GM18517 (cell line): ENCODE results near the gene MEP1A.
"Not testable (repeated sequence)": the region's sequence is repeated elsewhere in the genome, so short reads cannot be mapped to it uniquely, and the experiment has no call there.

Experiments used
- ATAC-seq: cut with Tn5 transposase; IDR thresholded peaks from one replicate; pipeline ENCODE4 v1.9.1; 2021; ENCODE audit warnings: mild to moderate bottlenecking, moderate library complexity; ENCODE audit not compliant: unreplicated experiment

MEP1A gene

GRCh38 chr6:46793138-46793537 lies at the start of gene MEP1A:
Gene MEP1A, plus strand, starts transcription at chr6:46793389. Its CDS starts 10 bp downstream, at chr6:46793399.
- ATAC-seq = no peak

- ATAC-seq = no peak
These were observed 49.6 kb upstream of the MEP1A start for GRCh38 chr6:46743425-46744158.

- not testable (repeated sequence) for ATAC-seq
These were observed 48.9 kb upstream of the MEP1A start for GRCh38 chr6:46744159-46744725.

- no peak for ATAC-seq
These were observed 47.2 kb upstream of the MEP1A start for GRCh38 chr6:46745973-46746372.

- no peak for ATAC-seq
These were observed 46.5 kb upstream of the MEP1A start, which contains the start of gene ANKRD66 for GRCh38 chr6:46746696-46747095. Gene ANKRD66, plus strand, starts transcription at chr6:46746933. Its CDS starts 5,016 bp downstream, at chr6:46751949.

GRCh38 chr6:46748940-46749503 lies 44.2 kb upstream of the MEP1A start:
- ATAC-seq = no peak

- ATAC-seq = no peak
These were observed 43.5 kb upstream of the MEP1A start for GRCh38 chr6:46749731-46750130.

GRCh38 chr6:46751658-46752057 lies 41.5 kb upstream of the MEP1A start:
- ATAC-seq = no peak

GRCh38 chr6:46755865-46756264 lies 37.3 kb upstream of the MEP1A start:
- ATAC-seq = no peak

- ATAC-seq = no peak
These were observed 36.5 kb upstream of the MEP1A start for GRCh38 chr6:46756469-46757213.

- no peak for ATAC-seq
These were observed 36.0 kb upstream of the MEP1A start for GRCh38 chr6:46757214-46757596.

- no peak for ATAC-seq
These were observed 34.0 kb upstream of the MEP1A start for GRCh38 chr6:46758960-46759753.

- no peak for ATAC-seq
These were observed 32.3 kb upstream of the MEP1A start for GRCh38 chr6:46760925-46761324.

- no peak for ATAC-seq
These were observed 29.7 kb upstream of the MEP1A start for GRCh38 chr6:46763466-46763865.

- ATAC-seq = not testable (repeated sequence)
These were observed 28.9 kb upstream of the MEP1A start for GRCh38 chr6:46764280-46764679.

GRCh38 chr6:46764961-46765360 lies 28.2 kb upstream of the MEP1A start:
- ATAC-seq = no peak

GRCh38 chr6:46772016-46772415 lies 21.2 kb upstream of the MEP1A start:
- ATAC-seq = no peak

GRCh38 chr6:46772762-46773161 lies 20.4 kb upstream of the MEP1A start:
- ATAC-seq = no peak

GRCh38 chr6:46773201-46773855 lies 19.9 kb upstream of the MEP1A start:
- no peak for ATAC-seq

GRCh38 chr6:46774736-46775135 lies 18.5 kb upstream of the MEP1A start:
- ATAC-seq = not testable (repeated sequence)
